ENCODE data around the gene MRPL50.

Gene MRPL50

DNA sequence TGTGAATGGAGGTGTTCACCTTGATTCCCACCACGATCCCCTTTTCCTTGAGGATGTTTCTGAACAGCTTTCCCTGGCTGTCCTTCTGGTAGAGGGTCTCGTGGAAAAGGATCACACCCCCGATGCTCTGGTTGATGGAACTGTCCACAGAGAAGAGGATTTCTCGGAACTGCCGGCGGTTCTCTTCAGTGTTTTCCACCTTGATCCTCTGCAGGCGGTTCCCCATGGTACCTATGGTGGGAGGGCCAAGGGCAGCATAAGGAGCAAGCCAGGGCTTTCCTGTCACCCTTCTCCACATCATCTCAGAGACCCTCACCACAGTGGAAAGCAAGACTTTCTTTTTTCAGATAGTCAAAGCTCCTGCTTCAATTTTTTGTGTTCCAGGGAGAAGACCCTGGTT, 31.3 kb upstream of the MRPL50 start:
- H3K36me3 Mint-ChIP-seq (ENCODE audit: low read depth): no peaks in the 10 kb centered on the region
- peaks cover 19% of the 10 kb centered on the region for H3K27me3 Mint-ChIP-seq
- DNase-seq: no peak
- no peaks in the 10 kb centered on the region for H3K9me3 Mint-ChIP-seq
- no peak overlapping the region for H3K27ac Mint-ChIP-seq
- no peaks in the 10 kb centered on the region for H3K4me1 Mint-ChIP-seq (ENCODE audit: low read depth)
- H3K4me3 Mint-ChIP-seq: no peak overlapping the region

DNA sequence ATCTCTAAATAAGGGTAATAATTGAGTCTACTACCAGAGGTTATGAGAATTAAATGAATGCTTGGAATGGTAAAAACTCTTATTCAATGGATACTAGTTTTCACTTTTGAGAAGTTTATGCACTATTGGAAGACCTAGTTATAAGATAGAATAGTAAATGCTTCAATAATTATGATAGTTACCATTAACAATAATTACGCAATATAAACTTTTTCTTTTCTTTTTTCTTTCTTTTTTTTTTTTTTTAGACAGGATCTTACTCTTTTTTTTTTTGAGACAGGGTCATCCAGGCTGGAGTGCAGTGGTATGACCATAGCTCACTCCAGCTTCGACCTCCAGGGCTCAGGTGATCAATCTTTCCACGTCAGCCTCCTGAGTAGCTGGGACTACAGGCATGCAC, 30.5 kb upstream of the MRPL50 start:
- no peak for DNase-seq
- Mint-ChIP-seq H3K4me3 (no peak overlapping the region), H3K4me1 (ENCODE audit: low read depth) (no peaks in the 10 kb centered on the region), H3K27ac (no peak overlapping the region), H3K36me3 (ENCODE audit: low read depth) (no peaks in the 10 kb centered on the region), H3K9me3 (peaks cover 3% of the 10 kb centered on the region), H3K27me3 (peaks cover 20% of the 10 kb centered on the region)

- Mint-ChIP-seq H3K36me3 (ENCODE audit: low read depth) (no peaks in the 10 kb centered on the region), H3K27me3 (peaks cover 17% of the 10 kb centered on the region), H3K27ac (no peak overlapping the region), H3K4me1 (ENCODE audit: low read depth) (no peaks in the 10 kb centered on the region), H3K9me3 (peaks cover 8% of the 10 kb centered on the region), H3K4me3 (no peak overlapping the region)
- no peak for DNase-seq
These were observed 29.7 kb upstream of the MRPL50 start for GRCh38 chr9:101427957-101428655.

GRCh38 chr9:101427358-101427757, 28.9 kb upstream of the MRPL50 start:
- Mint-ChIP-seq H3K36me3 (ENCODE audit: low read depth) (no peaks in the 10 kb centered on the region), H3K9me3 (peaks cover 9% of the 10 kb centered on the region), H3K4me3 (no peak overlapping the region), H3K27ac (no peak overlapping the region), H3K27me3 (peaks cover 17% of the 10 kb centered on the region), H3K4me1 (ENCODE audit: low read depth) (no peaks in the 10 kb centered on the region)
- DNase-seq: no peak

DNA sequence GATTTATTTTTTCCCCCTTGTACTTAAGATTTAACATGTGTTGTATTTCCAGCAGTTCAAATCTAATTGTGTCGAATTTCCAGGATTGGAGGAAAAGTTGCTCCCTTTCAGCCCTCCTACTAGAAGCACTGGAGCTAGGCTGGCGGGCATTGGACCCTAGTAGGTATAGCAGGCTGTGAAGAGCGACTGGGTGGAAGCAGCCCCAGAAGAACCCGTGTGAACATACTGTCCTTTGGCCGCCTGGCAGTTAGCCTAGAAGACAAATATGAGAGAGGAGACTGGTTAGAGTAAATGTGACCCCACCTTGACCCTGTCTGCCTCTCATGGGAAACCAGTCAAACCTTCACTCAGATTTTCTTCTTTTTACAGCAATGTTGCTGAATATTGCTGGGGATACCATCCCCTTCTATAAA, 23.2 kb upstream of the MRPL50 start:
- Mint-ChIP-seq H3K36me3 (ENCODE audit: low read depth) (peaks cover 6% of the 10 kb centered on the region), H3K9me3 (peaks cover 37% of the 10 kb centered on the region), H3K27ac (no peak overlapping the region)

GRCh38 chr9:101419863-101420262, 21.4 kb upstream of the MRPL50 start:
- Mint-ChIP-seq H3K9me3 (peaks cover 45% of the 10 kb centered on the region), H3K4me1 (ENCODE audit: low read depth) (no peaks in the 10 kb centered on the region), H3K36me3 (ENCODE audit: low read depth) (peaks cover 13% of the 10 kb centered on the region), H3K27ac (no peak overlapping the region), H3K27me3 (peaks cover 3% of the 10 kb centered on the region), H3K4me3 (no peak overlapping the region)
- no peak for DNase-seq

More for the DNA sequence above, 23.2 kb upstream of the MRPL50 start:
- Mint-ChIP-seq H3K27me3 (peaks cover 3% of the 10 kb centered on the region), H3K4me1 (ENCODE audit: low read depth) (no peaks in the 10 kb centered on the region), H3K4me3 (no peak overlapping the region)
- DNase-seq: no peak

DNA sequence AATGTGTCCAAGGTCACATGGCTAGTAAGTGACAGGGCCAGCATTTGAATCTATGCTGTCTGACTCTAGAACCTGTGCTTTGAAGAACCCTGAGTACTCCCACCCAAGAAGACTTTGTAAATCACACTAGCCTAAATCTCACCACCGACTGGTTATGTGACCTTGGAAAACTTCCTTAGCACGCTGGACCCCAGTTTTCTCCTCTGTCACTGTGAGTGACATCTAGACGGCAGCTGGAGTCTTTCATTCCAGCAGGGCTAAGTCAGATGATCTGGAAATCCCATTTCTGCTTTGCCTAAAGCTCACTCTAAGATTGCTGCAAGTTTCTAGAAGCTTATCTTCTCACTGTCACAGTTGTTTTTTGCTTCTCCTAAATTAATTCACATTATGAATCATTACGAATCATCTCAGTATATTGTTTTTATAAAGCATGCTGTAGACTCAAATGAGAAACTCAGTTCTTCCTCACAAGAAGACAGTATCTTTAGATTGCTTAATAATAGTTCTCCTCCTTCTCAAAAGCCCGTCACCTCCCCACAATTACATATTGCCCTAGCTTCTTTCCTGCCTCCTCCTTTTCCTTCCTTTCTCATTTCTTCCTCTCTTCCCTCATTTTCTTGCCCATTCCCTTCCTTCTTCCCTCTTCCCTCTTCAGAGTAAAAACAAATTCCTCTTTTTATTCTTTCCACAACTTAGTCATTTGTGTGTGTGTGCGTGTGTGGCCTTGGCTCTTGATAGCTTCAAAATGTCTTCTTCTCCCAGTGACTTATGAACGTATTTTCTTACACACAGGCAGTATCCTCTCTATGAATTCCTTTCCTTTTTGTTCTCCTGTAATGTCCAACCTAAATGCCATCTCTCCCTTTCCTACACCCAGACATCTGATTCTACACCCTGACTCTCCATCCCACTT, 20.4 kb upstream of the MRPL50 start:
- H3K27ac Mint-ChIP-seq: no peak overlapping the region

GRCh38 chr9:101417977-101418376, 19.6 kb upstream of the MRPL50 start:
- H3K27ac Mint-ChIP-seq: no peak overlapping the region
- no peak overlapping the region for H3K4me3 Mint-ChIP-seq
- DNase-seq: no peak
- H3K36me3 Mint-ChIP-seq (ENCODE audit: low read depth): peaks cover 27% of the 10 kb centered on the region
- H3K9me3 Mint-ChIP-seq: peaks cover 49% of the 10 kb centered on the region
- H3K27me3 Mint-ChIP-seq: no peaks in the 10 kb centered on the region
- no peaks in the 10 kb centered on the region for H3K4me1 Mint-ChIP-seq (ENCODE audit: low read depth)

More for the DNA sequence above, 20.4 kb upstream of the MRPL50 start:
- Mint-ChIP-seq H3K4me3 (no peak overlapping the region), H3K27me3 (no peaks in the 10 kb centered on the region), H3K9me3 (peaks cover 47% of the 10 kb centered on the region), H3K4me1 (ENCODE audit: low read depth) (no peaks in the 10 kb centered on the region), H3K36me3 (ENCODE audit: low read depth) (peaks cover 20% of the 10 kb centered on the region)
- DNase-seq: no peak

DNA sequence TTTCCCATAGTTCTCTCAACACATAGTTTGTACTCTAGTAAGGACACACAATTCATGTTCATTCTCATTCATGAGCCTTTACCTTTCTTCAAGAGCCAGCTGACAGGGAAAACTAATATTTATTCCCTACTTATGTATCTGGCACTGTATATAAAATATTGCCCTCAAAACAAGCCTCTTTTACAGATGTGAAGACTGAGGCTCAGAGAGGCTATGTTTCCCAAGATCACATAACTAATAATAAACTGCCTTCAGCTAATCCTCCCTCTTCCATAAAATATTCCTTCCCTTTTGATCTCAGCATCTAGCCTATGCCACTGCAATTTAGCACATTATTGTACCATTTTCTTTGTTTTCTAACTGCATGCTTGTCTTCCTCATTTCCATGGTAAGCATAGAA, 19.0 kb upstream of the MRPL50 start:
- H3K4me3 Mint-ChIP-seq: no peak overlapping the region
- H3K27ac Mint-ChIP-seq: no peak overlapping the region
- no peak for DNase-seq
- H3K27me3 Mint-ChIP-seq: no peaks in the 10 kb centered on the region
- H3K4me1 Mint-ChIP-seq (ENCODE audit: low read depth): no peaks in the 10 kb centered on the region
- peaks cover 53% of the 10 kb centered on the region for H3K9me3 Mint-ChIP-seq
- peaks cover 32% of the 10 kb centered on the region for H3K36me3 Mint-ChIP-seq (ENCODE audit: low read depth)

GRCh38 chr9:101415578-101415977, 17.2 kb upstream of the MRPL50 start:
- H3K9me3 Mint-ChIP-seq: peaks cover 62% of the 10 kb centered on the region
- H3K27me3 Mint-ChIP-seq: no peaks in the 10 kb centered on the region
- no peaks in the 10 kb centered on the region for H3K4me1 Mint-ChIP-seq (ENCODE audit: low read depth)
- H3K4me3 Mint-ChIP-seq: no peak overlapping the region
- H3K27ac Mint-ChIP-seq: no peak overlapping the region
- no peak for DNase-seq
- H3K36me3 Mint-ChIP-seq (ENCODE audit: low read depth): peaks cover 44% of the 10 kb centered on the region

GRCh38 chr9:101414839-101415238, 16.4 kb upstream of the MRPL50 start:
- no peaks in the 10 kb centered on the region for H3K27me3 Mint-ChIP-seq
- peaks cover 63% of the 10 kb centered on the region for H3K9me3 Mint-ChIP-seq
- no peaks in the 10 kb centered on the region for H3K4me1 Mint-ChIP-seq (ENCODE audit: low read depth)
- H3K27ac Mint-ChIP-seq: no peak overlapping the region
- H3K4me3 Mint-ChIP-seq: no peak overlapping the region
- DNase-seq: no peak
- H3K36me3 Mint-ChIP-seq (ENCODE audit: low read depth): peaks cover 49% of the 10 kb centered on the region

DNA sequence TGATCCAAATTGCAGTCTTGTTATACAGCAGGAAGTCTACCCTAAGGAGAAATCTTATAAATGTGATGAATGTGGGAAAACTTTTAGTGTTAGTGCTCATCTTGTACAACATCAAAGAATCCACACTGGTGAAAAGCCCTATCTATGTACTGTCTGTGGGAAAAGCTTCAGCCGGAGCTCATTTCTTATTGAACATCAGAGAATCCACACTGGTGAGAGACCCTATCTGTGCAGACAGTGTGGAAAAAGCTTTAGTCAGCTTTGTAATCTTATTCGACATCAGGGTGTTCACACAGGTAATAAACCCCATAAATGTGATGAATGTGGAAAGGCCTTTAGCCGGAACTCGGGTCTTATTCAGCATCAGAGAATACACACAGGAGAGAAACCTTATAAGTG, 10.7 kb upstream of the MRPL50 start:
- H3K4me1 Mint-ChIP-seq (ENCODE audit: low read depth): peaks cover 4% of the 10 kb centered on the region
- no peak overlapping the region for H3K27ac Mint-ChIP-seq
- DNase-seq: no peak
- no peaks in the 10 kb centered on the region for H3K27me3 Mint-ChIP-seq
- H3K36me3 Mint-ChIP-seq (ENCODE audit: low read depth): peaks cover 87% of the 10 kb centered on the region
- H3K4me3 Mint-ChIP-seq: no peak overlapping the region
- peaks cover 77% of the 10 kb centered on the region for H3K9me3 Mint-ChIP-seq

GRCh38 chr9:101408374-101409078, 10.1 kb upstream of the MRPL50 start:
- Mint-ChIP-seq H3K27me3 (no peaks in the 10 kb centered on the region), H3K27ac (no peak overlapping the region), H3K36me3 (ENCODE audit: low read depth) (peaks cover 91% of the 10 kb centered on the region), H3K9me3 (peaks cover 79% of the 10 kb centered on the region), H3K4me3 (no peak overlapping the region), H3K4me1 (ENCODE audit: low read depth) (peaks cover 7% of the 10 kb centered on the region)
- no peak for DNase-seq

GRCh38 chr9:101403516-101404285, 5.3 kb upstream of the MRPL50 start:
- Mint-ChIP-seq H3K9me3 (peaks cover 64% of the 10 kb centered on the region), H3K4me1 (ENCODE audit: low read depth) (peaks cover 44% of the 10 kb centered on the region), H3K27ac (no peak overlapping the region), H3K36me3 (ENCODE audit: low read depth) (peaks cover 99% of the 10 kb centered on the region), H3K27me3 (no peaks in the 10 kb centered on the region), H3K4me3 (no peak overlapping the region)
- DNase-seq: no peak

All from activated T-cell treated with anti-CD3 and anti-CD28 coated beads, Interleukin-2, amount 50 U/mL, for 24 hours (primary cell).